GM19452 (cell line): Measurements from ENCODE around the gene FAM168A.

Source experiments
- ATAC-seq: cut with Tn5 transposase; IDR thresholded peaks from one replicate; pipeline ENCODE4 v1.9.1; 2021; ENCODE audit not compliant: unreplicated experiment

Gene FAM168A

DNA sequence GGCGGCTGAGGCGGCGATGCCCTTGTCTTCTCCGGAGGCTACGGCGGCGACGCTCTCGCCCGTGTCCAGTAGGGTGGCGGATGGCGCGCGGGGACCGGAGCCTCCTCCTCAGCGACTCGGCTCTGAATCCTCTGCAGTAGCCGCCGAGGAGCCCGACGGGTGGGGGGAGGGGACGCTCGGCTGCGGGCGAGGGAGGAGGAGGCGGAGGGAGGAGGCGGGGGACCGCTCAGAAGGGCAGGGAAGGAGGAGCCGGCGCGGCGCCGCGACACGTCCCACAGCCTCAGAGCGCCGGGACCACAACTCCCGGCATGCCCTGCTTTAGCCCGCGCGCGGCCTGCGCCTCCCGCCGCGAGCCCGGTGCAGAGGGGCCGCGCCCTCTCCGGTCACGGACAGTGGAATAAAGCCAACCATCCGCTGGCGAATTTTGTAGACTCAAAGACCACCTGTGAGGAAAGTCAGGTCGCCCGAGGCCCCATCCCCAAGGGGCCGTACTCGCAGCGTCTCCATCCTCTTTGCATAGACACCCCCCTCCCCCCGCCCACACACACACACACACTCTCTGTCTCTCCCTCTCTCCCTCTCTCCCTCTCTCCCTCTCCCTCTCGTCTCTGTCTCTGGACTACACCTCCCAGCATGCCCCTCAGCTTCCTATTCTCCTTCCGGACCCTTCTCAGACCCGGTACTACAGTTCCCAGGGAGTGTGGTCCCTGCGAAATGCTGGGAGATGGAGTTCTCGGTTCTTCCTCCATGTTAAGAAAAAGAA lies at the start of gene FAM168A:
TSS of gene FAM168A (minus strand) at position 157 of the 763 bp plus-strand sequence. CDS start 129,638 bp downstream, outside the sequence.
- peak; percentile 97 for ATAC-seq

- ATAC-seq, result peak; percentile 85
These were observed 49.7 kb upstream of the FAM168A start for GRCh38 chr11:73647459-73648100.

DNA sequence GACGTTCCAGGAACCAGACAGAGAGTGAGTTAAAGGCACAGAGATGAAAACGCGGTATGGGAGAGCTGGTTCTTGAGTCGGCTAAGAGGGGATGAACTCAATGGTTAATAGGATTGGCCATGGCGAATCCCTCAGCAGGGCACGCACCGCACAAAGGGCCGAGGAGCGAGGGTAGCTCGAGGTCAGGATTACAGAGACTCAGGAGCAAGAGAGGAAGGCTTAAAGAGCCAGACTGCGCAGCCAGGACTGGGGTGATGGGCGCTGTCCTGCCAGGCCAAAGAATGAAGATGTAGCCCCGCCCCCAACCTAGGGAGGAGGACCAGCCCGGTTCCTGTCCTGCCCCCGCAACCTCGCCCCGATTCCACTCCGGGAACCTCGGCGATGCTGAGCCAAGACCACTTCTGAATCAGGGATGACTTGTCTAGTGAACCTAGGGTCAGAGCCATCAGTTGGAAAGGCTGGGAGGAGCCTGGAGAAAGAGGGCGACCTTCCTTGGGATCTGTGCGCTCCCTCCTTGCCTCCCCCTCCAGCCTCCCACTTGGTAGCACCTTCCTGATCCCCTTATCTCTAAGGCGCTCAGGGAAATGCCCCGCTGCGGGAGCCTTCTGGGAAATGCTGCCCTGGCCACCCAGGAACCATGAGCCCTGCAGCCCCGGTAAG lies 48.2 kb upstream of the FAM168A start, which contains the start of gene PLEKHB1:
TSS of gene PLEKHB1 (plus strand) at position 610 of the 660 bp plus-strand sequence. CDS start at position 638, 28 bp downstream.
- no peak for ATAC-seq

DNA sequence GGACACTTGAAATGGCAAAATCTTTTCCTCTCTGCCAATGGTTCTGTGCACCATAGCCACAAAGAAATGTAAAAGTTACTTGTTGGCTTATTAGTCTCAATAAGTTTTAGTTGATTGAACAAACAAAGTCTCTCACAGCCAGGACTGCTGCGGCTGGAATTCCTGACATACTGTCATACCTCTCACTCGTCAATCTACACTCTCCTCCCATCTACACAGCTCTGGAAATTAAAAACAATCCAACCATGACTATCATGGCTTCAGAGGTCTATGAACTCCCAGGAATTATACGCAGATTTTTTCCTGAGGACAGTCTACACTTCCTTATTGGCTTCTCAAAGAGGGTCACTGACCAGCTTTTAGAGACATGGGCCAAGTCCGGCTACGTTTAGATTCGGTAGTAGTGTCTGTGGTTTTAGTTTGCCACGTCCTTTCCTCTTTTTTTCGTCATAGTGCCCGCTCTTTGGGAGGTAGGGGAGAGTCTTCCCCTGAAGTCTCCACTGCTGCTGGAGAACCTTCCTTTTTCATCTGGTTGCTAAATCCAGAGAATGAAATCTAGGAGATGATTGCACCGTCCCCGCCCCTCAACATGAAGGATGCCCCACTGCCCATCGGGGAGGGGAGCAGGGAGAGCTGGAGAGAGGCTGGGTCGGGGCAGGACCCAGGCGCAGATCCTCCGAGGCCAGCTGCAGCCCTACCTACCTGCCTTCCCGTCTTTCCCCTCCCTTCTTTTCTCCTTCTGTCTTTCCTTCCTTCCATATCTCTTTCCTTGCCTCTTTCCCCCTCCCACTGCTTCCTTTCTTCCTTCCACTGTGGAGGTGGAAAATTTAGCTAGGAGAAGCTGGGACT lies 47.4 kb upstream of the FAM168A start:
- no peak for ATAC-seq

GRCh38 chr11:73641668-73642067 lies 43.8 kb upstream of the FAM168A start:
- ATAC-seq, result no peak

DNA sequence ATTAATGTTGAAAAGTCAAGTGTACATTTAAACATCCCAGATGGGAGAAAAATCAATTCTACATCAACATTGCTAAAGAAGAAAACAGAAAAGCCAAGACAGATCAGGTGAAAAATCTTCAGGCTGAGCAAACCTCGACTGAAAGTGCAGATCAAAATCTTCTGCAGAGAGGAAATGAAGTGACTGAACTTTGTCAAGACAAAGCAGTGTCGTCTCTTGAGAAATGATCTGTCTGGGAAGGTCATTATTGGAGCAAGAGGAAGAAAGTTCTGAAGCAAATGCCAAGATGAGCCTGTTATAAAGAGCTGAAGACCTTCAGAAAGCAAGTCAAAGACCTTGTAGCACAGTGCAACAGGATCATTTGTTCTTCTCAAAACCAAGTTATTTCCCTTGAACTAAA lies 42.7 kb upstream of the FAM168A start:
- no peak for ATAC-seq

DNA sequence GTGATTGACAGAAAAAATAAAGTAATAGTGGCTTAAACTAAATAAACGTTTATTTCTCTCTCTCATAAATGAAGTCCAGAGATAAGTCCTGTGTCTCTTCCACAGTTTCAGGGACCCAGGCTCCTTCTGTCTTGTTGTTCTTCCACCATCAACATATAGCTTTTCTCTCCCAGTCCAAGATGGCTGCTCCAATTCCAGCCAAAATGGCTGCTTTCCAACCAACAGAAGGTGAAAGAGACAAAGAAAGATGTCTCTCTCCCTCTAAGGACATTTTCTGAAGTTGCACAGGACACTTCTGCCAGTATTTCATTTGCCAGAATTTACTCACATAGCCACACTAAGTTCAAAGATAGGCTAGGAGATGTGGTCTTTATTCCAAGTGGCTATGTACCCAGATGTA lies 39.1 kb upstream of the FAM168A start:
- ATAC-seq, result no peak

- no peak for ATAC-seq
These were observed 38.3 kb upstream of the FAM168A start for GRCh38 chr11:73636249-73636648.

DNA sequence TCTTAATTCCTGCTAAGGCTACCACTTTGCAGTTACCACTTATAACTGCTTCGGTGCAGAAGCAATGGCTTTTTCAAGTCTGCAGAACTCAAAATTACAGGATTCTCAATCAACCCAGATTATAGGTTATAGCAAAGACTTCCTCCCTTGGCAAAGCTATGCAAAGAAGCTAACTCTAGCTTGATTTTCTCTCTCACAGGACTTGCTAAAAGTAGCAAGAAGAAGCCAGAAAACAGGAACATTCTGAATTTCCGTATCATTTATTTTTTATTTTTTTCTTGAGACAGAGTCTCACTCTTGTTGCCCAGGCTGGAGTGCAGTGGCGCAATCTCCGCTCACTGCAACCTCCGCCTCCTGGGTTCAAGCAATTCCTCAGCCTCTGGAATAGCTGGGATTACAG lies 37.8 kb upstream of the FAM168A start:
- no peak for ATAC-seq

GRCh38 chr11:73633999-73634398 lies 36.1 kb upstream of the FAM168A start:
- ATAC-seq, result no peak

DNA sequence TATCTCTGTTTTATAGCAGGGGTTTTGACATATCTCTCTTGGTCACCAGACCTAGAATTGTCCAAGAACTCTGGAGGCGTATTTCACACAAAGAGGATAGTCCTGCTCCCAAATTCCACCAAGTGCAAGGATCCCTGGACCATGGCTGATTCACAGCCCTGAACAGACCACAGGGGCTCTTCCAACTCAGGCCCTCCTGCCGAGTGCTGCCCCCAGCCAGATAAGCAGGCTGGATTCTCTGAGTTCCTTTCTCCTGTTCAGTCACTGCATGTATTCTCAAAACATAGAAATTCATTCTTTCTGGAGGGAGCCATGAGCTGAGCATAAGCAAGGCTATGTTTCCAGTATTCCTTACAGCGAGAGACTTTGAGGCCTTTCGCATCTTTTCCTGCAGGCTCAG lies 35.1 kb upstream of the FAM168A start:
- no peak for ATAC-seq

- ATAC-seq, result no peak
These were observed 32.0 kb upstream of the FAM168A start for GRCh38 chr11:73629907-73630306.

DNA sequence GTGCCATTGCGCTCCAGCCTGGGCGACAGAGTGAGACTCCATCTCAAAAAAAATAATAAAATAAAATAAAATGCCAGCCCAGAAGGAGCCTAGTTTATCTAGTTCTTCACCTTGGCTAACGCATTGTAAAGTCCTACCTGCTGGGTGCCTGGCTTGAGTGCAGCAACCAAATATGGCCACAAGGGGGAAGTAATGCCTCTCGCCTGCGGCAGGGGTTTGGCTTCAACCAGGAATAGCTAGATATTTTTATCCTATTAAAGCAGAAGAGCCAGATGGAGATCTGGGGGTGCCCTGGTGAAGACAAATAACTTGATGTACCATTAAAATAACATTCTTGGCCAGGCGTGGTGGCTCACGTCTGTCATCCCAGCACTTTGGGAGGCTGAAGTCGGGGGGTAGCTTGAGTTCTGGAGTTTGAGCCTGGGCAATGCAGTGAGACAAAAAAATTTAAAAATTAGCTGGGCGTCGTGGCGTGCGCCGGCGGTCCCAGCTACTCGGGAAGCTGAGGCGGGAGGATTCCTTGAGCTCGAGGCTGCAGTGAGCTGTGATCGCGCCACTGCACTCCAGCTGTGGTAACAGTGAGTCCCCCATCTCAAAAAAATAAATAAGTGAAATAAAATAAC lies 27.9 kb upstream of the FAM168A start:
- ATAC-seq, result no peak

GRCh38 chr11:73623686-73624085 lies 25.8 kb upstream of the FAM168A start:
- no peak for ATAC-seq

DNA sequence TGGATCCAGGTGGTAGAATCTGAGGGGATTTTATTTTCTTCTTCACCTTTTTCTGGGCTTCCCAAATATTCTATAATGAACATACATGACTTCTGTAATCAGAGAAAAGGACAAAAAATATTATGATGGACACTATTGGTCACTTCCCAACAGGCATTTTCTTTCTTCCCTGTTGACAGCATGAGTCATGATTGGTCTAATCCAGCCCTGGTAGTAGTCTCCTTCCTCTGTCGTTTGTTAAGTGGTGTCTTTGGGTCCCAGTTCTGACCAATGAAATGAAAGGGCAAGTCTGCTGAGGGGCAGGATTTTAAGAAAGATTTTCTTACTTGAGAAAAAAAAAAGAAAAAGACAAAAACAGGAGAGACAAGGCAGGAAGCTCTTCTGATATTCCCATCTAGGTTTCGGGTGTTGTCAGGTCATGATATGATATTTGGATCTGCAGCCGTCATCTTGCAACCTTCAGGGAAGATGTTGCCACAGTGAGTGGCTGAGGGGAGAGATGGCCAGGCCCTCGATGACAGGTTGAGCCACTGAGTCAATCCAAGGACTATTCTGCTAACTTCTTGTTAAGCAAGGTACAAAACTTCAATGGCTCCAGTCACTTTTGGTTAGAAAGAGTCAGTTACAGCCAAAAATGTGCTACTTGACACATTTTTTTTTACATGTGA lies 25.1 kb upstream of the FAM168A start:
- ATAC-seq, result no peak

DNA sequence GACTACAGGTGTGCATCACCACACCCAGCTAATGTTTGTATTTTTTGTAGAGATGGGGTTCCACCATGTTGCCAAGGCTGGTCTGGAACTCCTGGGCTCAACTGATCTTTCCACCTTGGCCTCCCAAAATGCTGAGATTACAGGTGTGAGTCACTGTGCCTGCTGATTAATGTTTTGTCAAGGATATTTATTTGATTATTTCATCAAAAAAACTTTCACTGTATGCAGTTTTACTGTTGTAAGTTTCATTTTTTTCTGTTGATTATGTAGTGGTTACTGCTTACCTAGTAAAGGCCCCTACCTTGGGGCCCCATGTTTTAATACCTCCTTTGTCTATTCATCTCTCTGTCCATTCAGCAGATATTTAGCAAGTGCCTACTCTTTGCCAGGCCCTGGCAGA lies 16.7 kb upstream of the FAM168A start:
- ATAC-seq, result no peak

GRCh38 chr11:73612601-73613140 lies 14.8 kb upstream of the FAM168A start:
- no peak for ATAC-seq

- peak; percentile 19 for ATAC-seq
These were observed 937 bp upstream of the FAM168A start for GRCh38 chr11:73598719-73599379.

- no peak for ATAC-seq
These were observed 466 bp downstream of the FAM168A start for GRCh38 chr11:73597336-73597955.
